GM18861 (cell line): ENCODE results near the gene TTC7B.

ENCODE experiments used
- ATAC-seq: cut with Tn5 transposase; IDR thresholded peaks from one replicate; pipeline ENCODE4 v1.9.1; 2021; ENCODE audit not compliant: unreplicated experiment

The TTC7B gene

DNA sequence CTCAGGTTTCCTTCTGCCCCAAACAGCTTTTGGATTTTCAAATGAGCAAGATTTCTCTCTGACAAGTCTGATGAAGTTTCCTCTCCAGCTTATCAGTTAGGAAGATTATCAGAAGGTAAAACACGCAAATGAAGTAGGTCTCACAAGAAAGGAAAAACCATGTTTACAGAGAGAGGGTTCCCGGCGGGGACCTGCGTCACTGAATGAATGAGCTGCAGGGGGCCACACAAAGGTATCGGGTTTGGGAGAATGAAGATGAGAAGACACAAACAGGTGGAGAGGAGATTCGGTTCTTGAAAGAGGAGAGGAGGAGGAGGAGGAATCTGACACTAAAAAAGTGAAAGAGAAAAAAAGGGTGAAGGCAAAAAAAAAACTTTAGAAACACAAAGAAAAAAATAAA lies 210.8 kb downstream of the TTC7B start:
- ATAC-seq = no peak

DNA sequence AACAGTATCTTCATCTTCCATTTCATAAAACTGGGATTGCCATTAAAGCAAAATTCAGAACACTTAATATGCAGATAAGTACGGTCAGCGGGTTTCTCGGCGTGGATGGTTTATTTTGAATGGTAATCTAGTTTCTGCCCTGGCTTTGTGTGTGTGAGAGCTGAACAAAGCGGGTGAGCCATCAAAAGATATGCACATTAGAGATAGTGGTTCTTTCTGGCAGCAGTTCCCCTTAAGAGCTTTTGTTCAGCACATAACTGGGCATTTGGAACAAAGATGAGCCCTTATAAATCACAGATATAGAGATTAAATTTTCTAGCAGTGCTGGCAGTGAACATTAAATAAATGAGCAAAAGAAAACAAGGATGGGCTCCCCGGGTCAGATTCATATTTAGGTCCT lies 211.9 kb downstream of the TTC7B start:
- ATAC-seq = no peak

DNA sequence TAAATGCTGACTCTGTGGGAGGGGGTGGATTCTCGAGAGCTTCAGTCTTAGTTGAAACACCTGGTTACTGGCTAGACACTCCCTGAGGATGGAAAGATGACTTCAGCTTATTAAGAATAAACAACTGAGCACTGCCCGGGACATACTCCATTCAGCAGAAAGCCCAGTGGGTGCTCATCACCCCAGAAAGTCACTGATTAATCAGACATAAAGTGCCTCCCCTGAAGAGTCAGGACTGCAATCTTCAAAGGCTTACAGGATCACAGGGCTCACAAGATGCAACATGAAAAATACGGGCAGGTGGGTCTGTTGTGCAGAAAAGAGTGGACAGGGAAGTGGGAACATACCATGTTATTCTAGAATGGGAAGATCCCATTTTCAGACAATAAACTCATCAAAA lies 212.4 kb downstream of the TTC7B start:
- ATAC-seq = no peak

DNA sequence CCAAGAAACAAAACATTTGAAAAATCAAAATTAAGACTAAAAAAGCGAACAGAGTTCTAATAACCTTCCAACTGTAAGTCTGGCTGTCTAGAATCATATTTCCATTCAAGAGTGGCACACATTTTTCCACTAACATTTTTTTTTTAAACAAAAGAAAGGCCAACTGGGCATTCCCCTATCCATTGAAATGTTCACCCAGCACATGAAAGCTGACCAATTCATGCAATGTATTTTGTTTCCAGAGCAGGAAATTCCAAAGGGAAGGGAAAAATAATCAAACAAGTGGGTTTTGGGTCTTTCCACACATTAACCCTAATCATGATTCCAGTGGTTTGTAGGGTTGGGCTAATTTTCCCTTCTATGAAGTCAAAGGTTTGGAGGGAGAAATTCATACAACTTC lies 212.9 kb downstream of the TTC7B start:
- ATAC-seq = no peak

DNA sequence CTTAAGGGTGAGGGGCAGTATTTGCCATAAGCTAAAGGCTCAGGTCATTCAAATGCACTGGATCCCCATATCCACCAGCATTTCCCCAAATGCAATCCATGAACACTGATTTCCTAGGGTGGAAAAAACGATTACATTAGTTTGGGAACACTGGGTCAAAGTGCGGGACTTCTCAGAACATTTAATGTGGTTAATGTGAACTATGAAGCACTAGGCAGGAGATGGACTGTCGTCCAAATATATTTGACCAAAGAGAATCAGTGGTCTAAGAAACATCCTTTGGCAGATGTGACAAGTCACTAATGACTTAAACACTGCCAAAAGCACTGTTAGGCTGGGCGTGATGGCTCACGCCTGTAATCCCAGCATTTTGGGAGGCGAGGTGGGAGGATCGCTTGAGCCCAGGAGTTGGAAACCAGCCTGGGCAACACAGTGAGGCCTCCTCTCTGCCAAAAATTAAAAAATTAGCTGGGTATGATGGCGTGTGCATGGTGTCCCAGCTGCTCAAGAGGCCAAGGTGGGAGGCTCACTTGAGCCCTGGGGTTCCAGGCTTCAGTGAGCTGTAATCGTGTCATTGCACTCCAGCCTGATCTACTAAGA lies 214.0 kb downstream of the TTC7B start:
- no peak for ATAC-seq

DNA sequence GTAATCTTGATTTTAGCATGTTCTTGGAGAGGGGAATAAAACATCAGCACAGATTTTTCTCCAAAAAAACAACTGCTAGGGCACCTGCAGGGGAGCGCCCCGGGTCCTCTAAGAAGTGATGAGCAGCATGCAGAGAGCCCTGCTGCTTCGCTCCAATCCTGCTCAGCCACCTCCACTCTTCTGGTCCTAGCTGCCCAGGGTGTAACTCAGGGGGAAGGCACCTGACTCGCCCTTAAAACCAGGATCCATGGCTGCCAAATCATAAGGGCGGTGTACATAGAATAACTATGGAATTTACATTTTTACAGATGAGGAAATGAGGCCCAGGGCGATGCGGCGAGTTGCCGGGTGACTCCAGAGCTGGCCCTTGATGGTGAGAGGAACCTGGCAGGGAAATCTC lies 214.7 kb downstream of the TTC7B start:
- ATAC-seq = no peak

DNA sequence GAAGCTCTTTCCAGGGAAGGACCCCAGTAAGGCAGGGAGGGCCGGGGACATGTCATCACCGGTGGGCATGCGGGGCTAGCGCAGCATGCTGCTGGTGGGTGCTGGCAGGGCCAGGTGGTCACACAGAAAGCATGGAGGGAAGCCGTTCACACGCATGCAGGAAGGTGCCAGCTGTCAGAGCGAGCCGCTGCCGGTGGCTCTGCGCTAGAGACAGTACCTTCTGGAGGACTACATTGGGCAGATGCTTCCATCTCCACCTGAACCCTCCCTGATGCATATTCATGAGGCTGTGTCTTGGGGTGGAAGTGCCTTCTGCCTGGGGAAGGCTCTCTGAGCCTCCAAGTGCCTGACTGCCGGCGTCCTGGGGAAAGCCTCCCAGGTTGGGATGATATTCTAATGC lies 215.6 kb downstream of the TTC7B start:
- ATAC-seq = no peak

DNA sequence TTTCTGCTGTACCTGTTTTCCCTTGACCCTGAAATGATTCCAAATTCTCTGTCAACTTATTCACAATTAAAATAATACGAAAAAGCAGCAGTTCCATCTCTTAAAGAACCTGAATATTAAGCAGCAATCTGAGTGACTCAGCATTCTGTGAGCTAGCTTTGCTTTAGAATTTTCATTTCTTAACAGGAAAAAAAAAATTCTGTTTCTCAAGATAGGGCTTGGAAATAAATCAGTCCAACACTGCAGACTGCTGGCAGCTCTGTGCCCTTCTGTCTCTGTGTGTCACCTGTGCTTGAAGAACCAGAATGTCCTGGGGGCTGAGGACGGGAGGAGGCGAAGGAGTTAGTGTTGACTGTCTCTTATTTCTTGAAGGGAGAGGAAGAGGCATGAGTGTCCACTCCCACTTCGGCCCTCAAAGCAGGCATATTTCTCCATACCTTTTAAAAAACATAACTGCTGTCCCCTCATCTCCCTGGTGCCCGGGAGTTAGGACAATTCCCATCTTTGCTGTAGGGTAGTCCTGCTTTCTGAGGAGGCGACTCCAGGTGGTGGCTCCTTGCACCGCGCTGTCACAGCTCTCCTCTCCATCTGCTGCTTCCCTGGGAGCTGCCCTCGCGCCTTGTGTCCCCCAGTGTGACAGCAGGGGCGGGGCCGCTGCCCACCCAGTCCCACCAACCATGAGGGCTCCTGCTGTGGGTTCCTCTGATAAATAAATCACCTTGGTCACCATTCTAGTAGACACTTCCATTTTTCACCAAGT lies 216.3 kb downstream of the TTC7B start:
- no peak for ATAC-seq

DNA sequence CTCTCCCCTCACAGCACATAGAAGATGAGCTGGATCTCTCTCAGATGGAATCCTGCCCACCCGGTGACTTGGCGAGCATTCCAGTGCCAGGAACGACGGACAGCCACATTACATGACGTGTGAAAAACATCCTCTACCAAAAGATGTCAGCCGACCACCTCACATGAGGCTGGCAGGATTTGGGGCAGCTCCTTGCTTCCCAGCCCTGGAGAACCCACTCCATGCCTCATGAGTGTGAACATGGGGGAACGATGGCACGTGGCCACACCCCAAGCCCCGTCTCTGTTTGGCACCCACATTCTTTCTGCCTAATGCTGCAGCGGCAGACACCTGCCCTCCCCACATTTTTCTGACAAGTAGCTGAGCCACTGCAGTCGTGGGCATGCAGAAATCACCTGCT lies 216.9 kb downstream of the TTC7B start:
- ATAC-seq = no peak

DNA sequence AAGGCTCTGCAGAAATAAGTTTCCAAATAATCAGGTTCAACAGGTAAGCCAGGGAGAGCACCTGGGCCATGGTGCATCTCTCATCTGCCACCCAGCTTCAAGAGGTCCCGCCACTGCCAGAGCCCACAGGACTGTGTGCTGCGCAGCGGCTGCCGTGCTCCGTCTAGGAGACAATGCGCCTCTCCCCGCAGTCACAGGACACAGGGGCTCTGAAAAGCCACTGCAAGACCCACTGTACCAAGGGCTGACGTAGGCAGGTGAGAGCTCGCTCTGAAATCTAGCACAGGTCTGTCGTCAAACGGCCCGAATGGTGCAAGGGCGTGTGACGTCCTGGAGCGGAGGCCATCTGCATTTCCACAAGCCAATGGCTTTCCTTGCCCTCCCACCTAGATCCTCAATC lies 218.3 kb downstream of the TTC7B start:
- no peak for ATAC-seq

DNA sequence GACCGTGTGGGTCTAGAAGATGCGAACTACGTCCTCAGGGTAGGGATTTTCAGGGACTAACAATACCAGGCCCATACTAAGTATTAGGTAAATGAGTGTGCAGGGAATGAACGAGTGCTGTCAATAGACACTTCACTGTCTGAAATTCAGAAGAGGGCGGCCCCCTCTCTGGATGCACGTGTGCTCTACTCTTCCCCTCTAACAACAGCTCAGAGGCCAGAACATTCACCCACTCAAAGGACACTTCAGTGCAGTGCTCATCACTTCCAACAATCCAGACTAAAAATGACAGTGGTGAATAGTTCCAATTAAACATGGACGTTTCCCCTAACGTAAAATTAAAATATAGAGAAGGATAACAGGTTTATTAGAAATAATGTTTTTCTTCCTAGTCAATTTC lies 219.5 kb downstream of the TTC7B start:
- no peak for ATAC-seq

DNA sequence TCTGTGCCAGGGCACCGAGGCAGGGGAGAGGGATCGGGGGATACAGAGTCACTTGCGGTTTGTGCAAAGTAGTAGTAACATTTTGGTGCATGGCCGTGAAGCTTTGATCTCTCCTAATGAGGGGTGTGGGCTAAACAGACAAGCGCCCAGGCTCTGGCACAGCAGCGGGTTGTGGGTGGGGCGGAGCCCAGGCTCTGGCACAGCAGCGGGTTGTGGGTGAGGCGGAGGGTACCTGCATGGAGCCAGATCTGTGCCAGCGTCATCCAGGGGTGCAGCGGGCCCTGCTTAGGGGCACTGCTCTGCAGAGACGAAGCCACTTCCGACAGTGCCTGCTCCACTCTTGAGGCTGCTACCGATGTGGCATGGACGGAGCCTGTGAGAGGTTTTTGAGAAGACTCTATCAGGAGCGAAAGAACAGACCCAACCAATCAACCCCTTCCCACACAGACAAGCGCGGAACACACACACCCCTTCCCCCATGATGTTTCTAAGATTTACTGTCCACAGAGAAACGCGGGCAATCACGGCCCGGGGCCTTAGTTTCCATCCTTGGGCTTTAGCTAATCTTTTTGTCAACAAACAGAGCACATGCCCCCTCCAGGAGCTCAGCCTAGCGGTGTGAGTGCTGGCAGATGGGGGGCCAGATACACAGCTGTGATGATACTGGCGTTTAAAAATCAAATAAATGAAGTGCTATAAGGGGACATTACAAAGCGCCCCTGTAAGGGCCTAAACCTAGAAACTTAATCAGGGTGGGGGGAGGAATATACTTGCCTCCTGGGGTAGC lies 222.8 kb downstream of the TTC7B start:
- no peak for ATAC-seq

DNA sequence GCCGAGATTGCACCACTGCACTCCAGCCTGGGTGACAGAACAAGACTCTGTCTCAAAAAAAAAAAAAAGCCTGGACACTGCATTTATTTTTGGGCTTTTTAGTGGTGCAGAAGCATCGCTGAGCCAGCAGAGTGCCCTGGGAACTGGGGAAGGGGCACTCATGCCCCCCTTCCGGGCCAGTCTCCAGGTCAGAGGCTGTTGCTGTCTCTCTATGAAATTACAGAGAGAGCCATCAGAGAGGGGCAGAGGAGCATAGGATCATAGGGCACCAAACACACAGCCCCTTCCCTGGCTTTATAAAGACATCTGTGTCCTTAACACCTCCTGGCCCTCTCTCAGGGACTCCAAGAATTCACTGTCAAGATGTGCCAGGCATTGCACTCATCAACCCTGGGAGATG lies 223.6 kb downstream of the TTC7B start:
- no peak for ATAC-seq

DNA sequence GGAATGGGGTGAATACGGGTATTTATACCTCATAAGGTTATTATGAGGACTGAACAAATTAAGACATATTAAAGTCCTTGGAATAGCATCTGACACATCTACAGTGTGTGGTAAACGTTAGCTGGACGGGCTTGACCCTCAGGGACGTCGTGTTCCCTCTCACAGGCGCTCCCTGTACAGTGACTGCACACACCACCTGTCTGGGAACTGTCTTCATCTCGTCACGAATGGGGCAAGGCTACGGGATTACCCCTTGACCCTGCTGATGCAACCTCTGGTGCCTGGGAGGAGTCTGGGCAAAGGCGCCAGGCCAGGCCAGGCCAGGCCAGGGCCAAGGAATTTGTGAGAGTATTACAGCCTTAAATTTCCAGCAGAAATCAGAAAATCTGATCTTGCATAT lies 228.3 kb downstream of the TTC7B start:
- ATAC-seq = no peak

DNA sequence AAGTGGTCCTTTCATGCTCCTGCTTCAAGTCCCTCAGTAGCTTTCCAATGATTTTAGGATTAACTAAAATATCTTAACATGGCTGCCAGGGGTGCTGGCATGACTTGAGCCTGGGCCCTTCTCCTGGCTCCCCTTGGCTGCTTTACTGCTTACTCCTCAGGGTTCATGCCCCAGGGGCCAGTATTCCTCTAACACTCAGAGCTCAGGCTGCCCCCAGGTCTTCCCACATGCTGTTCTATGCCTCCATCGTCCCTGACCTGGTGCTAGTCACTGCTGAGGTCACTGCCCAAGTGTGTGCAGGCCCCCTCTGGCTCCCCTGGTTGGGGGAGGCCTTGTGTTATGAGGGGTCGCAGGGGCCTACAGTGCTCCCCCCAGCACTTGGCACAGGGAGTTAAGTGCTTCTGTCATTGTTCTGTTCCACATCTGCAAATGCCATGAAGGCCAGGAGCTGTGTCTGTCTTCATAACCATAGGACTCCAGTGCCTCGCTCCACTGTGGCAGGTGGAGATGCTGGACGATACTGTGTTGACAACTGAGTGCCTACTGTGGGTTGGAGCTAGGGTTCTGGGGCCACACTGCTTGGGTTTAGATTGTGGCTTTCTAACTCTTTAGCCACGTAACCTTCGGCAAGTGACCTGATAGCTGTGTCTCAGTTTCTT lies 228.8 kb downstream of the TTC7B start:
- no peak for ATAC-seq

DNA sequence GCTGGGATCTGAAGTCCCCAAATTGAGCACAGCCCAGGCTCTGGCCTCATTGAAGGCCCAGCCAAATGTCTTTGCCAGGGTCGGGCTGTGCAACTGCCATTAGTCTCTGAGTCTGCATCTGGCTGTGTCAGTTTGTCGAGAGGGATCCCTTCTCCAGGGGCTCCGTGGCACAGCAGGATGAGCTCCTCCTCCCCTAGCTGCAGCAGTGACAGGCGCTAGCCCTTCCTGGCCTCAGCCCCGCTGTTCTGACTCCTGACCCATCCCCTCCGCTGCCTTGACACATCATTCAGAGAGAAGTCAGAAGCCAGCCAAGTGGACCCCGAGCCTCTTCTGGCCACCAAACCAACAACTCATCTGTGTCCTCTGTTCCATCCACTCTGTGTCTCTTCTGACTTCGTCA lies 231.1 kb downstream of the TTC7B start:
- no peak for ATAC-seq

DNA sequence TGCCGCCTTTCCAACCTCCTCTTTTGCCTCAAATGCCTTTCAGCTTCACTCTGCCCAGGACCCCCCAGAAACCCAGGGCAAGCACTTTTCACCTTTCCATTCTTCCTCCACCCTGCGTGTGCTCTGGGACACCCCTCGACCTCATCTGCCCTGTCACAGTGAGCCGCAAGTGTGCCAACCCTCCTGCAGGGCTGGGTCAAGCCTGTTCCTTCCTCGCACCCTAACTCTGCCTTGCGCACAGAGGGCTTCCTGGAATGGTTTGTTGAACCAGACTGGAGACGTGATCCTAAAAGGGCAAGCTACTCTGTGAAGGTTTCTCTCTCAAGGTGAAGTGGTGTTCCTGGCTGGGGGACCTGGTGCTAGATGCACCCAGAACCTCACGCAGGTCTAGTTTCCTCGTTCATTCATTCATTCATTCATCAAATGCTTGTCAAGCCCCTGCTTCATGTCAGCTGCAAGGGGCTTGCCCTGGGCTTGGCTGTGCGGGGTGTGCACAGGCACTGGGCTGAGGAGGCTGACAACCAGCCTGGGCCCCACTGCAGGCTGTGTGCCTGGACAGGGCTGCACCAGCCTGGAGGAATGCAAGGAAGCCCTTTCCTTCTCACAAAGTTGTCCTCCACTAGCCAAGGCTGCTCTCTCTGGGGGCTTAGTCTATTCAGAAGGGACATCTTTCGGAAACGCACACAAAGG lies 232.2 kb downstream of the TTC7B start:
- ATAC-seq = no peak

DNA sequence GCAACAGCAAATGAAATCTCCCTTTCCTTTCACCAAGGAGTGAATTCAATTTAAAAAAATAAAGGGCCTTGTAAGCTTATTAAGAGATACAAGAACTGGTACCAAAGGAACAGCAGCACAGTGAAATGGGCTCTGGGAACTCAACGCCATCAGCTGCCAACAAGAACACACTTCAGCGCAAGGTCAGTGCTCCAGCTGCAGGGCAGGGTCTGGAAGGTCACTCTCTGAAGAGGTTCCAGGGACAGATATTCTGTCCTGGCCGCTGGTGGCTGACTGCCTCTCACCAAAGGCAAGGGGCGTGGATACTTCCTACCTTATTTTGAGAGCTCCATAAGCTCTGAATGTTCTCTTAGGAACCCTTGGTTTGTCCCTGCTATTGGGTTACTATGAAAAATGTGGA lies 232.8 kb downstream of the TTC7B start:
- ATAC-seq = no peak

DNA sequence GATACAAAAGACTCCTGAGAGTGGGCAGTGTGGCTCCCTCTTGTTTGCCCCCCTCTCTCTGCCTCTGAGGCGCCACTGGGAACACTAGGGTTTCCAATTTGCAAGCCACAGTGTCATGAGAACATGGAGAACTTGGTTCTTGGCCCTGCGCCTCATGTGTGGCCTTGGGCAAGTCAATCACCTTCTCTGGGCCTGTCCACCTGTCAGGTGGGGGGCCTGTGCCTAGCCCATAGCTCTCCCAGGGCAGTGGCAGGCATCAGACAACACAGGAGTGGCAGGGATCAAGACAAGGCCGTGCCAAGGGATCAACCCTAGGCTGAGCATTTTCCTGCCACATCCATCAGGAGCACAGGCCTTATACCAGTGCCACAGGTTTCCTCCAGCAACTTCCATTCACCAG lies 234.1 kb downstream of the TTC7B start:
- ATAC-seq = no peak

DNA sequence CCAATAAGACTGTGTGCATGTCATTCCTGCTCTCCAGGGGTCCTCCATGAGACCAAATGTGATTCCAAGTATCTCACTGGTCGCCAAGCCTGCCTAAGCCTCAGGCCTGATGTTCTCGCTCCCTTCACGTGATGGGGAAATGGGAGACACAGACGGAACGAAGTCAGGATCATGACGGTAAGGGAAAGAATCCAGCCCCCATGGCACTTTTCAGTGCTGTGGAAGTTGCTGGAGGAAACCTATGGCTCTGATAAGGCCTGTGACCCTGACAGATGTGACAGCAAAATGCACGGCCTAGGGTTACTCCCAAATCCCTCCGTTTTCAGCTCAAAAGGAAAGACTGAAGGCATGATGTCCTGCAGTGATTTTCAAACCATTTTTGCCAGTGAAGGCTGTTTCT lies 234.5 kb downstream of the TTC7B start:
- no peak for ATAC-seq
